ENCODE measurements around the gene NGEF.

The NGEF gene

DNA sequence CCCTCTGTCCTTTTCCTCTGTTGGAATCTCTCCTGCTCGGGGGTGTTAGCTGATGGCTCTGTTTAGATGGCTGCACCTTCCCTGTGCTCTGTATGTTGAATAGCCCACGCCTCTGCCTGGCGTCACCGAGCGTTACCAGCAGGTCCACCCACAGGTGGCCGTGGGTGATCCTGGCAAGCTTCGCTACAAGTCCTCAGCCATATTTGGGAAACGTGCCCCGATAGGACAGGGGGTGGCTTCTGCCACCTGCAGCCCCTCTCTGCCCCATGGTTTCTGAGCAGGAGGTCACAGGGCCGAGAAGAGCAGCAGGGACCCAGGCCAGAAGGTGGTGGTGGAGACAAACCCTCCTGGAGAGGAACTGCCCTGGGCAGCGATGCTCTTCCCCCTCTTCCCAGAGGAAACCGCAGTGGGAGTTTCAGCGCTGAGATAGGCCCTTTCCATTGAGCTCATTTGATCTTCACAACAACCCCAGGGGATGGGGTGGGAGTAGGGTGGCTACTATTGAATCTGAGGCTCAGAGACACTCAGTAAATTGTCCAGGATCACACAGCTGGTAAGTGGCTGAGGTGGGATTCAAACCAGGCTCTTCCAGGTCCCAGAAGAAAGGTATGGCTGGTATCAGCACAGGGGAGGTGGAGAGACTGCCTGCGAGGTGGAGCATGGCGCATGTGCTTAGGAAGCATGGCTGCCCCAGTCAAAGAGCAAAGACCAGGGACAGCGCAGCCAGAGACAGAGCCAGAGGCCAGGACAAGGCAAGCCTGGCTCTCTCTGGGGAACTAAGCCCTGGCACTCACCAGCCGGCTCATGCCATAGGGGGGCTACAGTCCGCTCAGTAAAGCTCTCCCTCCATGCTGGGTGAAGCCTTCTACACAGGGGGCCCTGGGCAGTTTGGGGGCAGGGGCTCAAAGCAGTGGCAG lies 15.0 kb downstream of the NGEF start:
- no peak for DNase-seq (ENCODE audit: low read depth)

GRCh38 chr2:232994446-232994845 lies 18.6 kb downstream of the NGEF start:
- DNase-seq (ENCODE audit: low read depth), result no peak

GRCh38 chr2:232993231-232993821 lies 19.7 kb downstream of the NGEF start:
- no peak for DNase-seq (ENCODE audit: low read depth)

- no peak for DNase-seq (ENCODE audit: low read depth)
Measured at GRCh38 chr2:232986155-232986554, 26.9 kb downstream of the NGEF start.

- DNase-seq (ENCODE audit: low read depth), result no peak
Measured at GRCh38 chr2:232984451-232985207, 28.4 kb downstream of the NGEF start.

- no peak for DNase-seq (ENCODE audit: low read depth)
Measured at GRCh38 chr2:232983669-232984140, 29.4 kb downstream of the NGEF start.

DNA sequence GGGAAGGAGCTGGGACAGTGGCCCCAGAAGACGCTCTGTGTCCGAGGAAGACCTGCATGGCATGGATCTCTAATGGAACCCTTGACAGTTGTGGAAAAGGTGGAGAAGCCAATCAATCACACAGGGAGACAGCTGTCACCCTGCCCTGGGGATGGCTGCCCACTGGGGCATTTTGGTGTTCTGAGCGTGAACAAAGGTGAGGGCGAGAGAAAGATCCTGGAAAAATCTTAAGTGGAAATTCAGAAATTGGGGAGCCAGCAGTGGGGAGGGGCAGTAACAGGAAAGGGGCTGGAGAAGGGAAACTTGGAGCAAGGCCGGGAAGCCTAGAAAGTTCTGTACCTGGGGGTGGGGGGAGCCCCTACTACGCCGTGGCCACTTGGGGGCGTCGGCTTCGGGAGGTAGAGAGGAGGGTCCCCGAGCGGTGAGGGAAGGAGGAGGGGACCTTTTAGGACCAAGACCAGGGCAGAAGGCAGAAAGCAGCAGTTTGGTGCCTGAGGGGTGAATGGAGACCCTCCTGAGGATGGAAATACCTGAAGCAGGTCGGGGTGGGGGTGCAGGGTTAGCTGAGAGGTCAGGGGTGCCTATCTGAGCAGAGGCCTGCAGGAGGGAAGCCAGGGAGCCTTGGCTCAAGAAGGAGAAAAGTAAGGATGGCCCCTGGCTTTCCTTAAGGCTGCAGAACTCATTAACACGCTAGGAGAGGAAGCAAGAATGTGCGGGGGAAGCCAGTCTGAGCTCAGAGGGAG lies 30.0 kb downstream of the NGEF start:
- DNase-seq (ENCODE audit: low read depth), result no peak

DNA sequence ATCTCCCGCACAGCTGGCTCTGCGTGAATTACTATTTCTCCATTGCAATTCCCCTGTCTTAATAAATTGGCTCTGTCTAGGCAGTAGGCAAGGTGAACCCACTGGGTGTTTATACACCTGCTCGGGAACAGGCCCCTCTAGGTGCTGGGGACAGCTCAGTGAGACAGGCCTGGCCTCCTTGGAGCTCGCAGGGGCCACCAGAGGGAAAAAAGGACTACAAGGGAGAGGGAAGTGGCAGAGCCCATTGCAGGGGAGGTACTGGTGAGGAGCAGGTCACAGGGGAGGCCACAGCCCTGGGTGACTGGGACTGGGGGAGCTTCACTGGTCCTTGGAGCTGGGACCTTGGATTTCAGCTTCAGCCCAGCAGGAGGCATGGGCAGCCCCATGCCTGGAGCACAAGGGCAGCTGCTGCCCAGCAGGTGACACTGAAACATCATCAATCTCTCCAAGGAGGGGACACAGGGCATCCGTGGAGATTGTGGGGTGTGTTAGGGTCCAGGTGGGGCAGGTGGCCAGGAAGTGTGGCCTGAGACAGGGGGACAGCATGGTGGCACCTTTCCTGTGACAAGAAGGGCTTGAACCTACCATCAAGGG lies 31.2 kb downstream of the NGEF start:
- DNase-seq (ENCODE audit: low read depth), result no peak

DNA sequence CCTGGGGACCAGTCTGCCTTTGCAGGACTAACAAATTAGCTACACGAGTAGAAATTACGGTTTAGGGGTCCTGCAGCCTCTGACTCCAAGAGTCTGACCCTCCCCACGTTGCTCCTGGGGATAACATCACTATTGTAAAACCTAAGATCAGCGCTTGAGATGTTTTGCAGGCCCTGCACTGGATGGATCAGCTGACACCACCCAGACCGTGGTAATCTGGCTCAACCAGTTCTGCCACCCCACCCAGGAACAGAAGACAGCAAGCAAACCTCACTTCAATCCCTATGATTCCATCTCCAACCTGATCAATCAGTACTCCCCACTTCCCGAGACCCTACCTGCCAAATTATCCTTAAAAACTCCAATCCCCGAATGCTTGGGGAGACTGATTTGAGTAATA lies 31.7 kb downstream of the NGEF start:
- no peak for DNase-seq (ENCODE audit: low read depth)

- no peak for DNase-seq (ENCODE audit: low read depth)
Measured at GRCh38 chr2:232980683-232981082, 32.4 kb downstream of the NGEF start.

GRCh38 chr2:232979871-232980461 lies 33.1 kb downstream of the NGEF start:
- no peak for DNase-seq (ENCODE audit: low read depth)

GRCh38 chr2:232977438-232977971 lies 35.6 kb downstream of the NGEF start:
- DNase-seq (ENCODE audit: low read depth), result no peak

GRCh38 chr2:232976666-232977437 lies 36.2 kb downstream of the NGEF start:
- no peak for DNase-seq (ENCODE audit: low read depth)

DNA sequence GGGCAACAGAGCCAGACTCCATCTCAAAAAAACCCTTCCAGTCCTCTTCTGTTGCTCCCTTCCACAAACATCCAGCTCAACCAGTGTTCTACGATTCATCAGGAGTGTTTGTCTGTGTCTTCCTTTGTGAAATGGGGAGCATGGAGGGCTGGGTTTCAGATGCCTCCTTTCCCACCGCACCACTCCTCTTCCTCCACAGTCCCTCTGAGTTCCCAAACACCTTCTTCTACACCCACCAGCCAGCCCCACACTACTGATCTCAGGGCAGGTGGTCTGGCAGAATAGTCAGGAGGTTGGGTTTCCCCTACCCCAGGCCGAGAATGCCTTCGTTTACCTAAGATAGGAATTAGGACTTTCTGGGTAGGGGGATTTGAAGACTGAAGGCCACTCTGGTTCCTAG lies 36.9 kb downstream of the NGEF start:
- DNase-seq (ENCODE audit: low read depth), result no peak

DNA sequence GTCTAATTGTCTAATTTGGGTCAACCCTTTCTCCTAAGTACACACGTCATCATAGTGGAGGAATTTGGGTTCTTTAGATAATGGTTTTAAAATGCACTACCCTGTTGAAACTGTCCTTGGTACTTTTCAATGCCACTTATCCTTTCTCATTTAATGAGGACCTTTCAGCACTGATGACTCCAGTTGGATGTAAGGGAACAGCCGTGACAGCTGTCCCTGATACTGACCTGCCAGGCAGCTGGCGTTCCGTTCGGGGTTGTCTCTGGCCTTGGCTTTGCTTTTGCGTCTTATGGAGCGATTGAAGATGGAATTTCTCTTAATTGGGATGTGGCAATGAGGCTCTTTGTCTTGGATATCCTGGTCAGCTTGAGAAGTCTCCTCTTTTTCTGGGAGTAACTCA lies 38.7 kb downstream of the NGEF start:
- DNase-seq (ENCODE audit: low read depth), result no peak

DNA sequence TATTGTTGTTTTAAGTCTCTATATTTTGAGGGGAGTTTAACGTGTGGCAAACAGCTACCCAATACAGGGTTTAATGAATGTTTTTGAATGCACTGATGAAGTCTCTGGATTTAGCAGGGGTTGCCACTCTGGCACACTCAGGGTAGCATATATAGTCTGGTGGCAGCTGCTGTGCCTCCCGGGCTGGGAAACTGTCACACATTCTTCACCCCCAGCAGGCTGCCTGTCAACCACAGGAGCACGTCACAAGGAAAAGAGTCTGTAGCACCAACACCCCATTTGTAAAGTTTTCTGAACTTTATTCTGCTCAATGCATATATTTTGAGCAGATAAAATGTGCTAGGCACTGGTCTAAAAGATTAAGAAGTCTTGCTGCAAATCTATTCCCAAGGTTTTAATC lies 39.3 kb downstream of the NGEF start:
- no peak for DNase-seq (ENCODE audit: low read depth)

- DNase-seq (ENCODE audit: low read depth), result no peak
Measured at GRCh38 chr2:232973011-232973735, 39.9 kb downstream of the NGEF start.

- DNase-seq (ENCODE audit: low read depth), result no peak
Measured at GRCh38 chr2:232971744-232972143, 41.3 kb downstream of the NGEF start.

DNA sequence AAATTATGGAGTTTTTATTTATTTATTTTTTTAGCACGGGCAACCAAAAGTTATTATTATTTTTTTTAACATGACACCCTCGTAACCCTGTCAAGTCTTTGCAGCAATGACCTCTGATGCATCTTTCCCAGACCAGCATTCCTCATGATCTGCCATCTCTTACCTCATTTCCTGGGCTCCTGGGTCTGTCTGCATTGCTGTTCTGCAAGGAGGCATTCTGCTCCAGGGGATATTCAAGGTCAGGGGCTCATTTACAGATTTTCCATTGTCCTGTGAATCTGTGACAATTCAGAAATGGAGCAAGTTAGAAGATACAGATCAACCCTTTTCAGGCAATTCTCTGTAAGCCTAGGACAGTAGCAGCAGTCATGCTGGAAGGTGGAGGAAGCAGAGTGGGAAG lies 43.0 kb downstream of the NGEF start:
- no peak for DNase-seq (ENCODE audit: low read depth)

DNA sequence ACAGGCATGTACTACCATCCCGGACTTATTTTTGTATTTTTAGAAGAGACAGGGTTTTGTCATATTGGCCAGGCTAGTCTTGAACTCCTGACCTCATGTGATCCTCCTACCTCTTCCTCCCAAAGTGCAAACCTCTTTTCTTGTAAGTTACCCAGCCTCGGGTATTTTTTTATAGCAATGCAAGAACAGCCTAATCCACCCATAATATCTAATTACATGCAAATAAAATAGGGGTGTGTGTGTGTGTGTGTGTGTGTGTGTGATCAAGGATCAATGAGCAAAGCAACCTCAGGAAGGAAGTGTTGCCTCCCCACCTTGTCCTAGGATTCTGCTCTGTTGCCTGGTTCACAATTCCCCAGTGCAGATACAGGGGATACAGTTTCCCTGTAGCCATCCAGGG lies 45.6 kb downstream of the NGEF start:
- no peak for DNase-seq (ENCODE audit: low read depth)
